ENCODE measurements around the gene CCDC167. TPM values are rescaled to one million over a fixed set of nuclear protein-coding genes. Genes with fewer than 3 reads are reported as not detected.

CCDC167 gene
- total and polyA plus RNA-seq, 10 donors = 11.6 to 64.8 (median 26.3) TPM

DNA sequence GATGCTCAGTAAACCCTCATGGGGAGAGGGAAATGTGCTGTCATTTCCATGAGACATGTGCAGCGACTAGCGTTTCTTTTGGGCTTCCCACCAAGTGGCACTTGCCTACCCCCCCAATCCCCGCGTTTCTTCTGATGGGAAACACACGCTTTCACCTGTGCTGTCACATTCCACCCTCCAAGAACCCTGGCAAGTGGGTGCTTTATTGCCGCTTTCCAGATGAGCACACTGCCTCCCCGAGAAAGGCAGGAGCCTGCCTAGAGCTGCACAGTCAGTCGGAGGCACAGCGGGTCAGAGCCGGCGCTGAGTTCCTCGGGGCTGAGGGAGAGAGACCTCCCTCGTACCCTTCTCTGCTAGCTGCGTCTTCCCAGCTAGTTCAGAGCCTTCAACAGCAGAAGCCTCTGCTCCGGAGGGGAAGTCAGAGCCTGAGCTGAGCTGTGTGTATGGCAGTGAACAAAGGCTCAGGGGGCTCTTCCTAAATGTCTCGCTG lies 12.3 kb upstream of the CCDC167 start:
- intact Hi-C loops (cut with DNase I; ENCODE audit: low total_unique reads) = no loop called here
- Histone ChIP-seq H3K4me1 (peaks cover 14 to 54% (median 33%) of the 10 kb centered on the region in 6 donors), H3K27ac (no peak overlapping the region), H3K4me3 (no peak overlapping the region), H3K9me3 (no peaks in the 10 kb centered on the region), H3K27me3 (replicated peaks in 1 of 7) (peaks cover 0 to 30% (median 3%) of the 10 kb centered on the region in 7 donors), H3K36me3 (no peaks in the 10 kb centered on the region)
- TF ChIP-seq POLR2AphosphoS5 (IDR thresholded peaks at IDR 0.05) = no peak
- TF ChIP-seq POLR2A (IDR thresholded peaks at IDR 0.05) = no peak
- TF ChIP-seq, protein P1, sequence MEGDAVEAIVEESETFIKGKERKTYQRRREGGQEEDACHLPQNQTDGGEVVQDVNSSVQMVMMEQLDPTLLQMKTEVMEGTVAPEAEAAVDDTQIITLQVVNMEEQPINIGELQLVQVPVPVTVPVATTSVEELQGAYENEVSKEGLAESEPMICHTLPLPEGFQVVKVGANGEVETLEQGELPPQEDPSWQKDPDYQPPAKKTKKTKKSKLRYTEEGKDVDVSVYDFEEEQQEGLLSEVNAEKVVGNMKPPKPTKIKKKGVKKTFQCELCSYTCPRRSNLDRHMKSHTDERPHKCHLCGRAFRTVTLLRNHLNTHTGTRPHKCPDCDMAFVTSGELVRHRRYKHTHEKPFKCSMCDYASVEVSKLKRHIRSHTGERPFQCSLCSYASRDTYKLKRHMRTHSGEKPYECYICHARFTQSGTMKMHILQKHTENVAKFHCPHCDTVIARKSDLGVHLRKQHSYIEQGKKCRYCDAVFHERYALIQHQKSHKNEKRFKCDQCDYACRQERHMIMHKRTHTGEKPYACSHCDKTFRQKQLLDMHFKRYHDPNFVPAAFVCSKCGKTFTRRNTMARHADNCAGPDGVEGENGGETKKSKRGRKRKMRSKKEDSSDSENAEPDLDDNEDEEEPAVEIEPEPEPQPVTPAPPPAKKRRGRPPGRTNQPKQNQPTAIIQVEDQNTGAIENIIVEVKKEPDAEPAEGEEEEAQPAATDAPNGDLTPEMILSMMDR (IDR thresholded peaks at IDR 0.05 in 8 of 11, conservative IDR thresholded peaks at IDR 0.05 in 3 of 11) = no peak
- WGBS, 5 donors = 68 to 93% (median 76%) methylated on average over 15 to 16 of the region's 16 CpGs
- no peak for DNase-seq

DNA sequence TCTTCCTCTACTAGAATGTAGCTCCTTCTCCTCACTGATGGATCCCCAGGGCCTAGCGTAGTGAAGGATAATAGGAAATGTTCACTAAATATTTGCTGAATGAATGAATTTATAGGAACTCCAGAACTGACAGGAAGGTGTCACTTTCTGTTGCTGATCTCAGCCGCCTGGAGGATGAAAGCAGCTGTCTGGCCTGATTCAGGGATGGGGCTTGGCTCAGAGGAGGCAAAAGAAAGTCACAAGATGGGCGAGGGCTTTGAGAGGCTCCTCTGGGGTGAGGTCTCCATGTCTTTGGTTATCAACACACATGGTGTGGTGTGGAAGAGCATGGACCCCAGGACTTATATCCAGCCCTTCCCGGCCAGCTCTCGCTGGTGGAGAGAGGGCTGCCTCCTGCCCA lies 11.5 kb upstream of the CCDC167 start:
- H3K27me3 ChIP-seq (replicated peaks in 1 of 7) = peaks cover 0 to 30% (median 3%) of the 10 kb centered on the region in 7 donors
- peaks cover 7 to 47% (median 26%) of the 10 kb centered on the region in 6 donors for H3K4me1 ChIP-seq
- H3K27ac ChIP-seq = no peak overlapping the region
- TF ChIP-seq POLR2AphosphoS5 (IDR thresholded peaks at IDR 0.05) (no peak), POLR2A (IDR thresholded peaks at IDR 0.05) (no peak)
- TF ChIP-seq, protein P1 (IDR thresholded peaks at IDR 0.05 in 8 of 11, conservative IDR thresholded peaks at IDR 0.05 in 3 of 11) = no peak
- WGBS, 5 donors = 76 to 87% (median 83%) methylated on average over 5 of the region's 5 CpGs
- H3K36me3 ChIP-seq = no peaks in the 10 kb centered on the region
- H3K9me3 ChIP-seq = no peaks in the 10 kb centered on the region
- DNase-seq = no peak
- intact Hi-C loops (cut with DNase I; ENCODE audit: low total_unique reads) = no loop called here
- H3K4me3 ChIP-seq = no peak overlapping the region

DNA sequence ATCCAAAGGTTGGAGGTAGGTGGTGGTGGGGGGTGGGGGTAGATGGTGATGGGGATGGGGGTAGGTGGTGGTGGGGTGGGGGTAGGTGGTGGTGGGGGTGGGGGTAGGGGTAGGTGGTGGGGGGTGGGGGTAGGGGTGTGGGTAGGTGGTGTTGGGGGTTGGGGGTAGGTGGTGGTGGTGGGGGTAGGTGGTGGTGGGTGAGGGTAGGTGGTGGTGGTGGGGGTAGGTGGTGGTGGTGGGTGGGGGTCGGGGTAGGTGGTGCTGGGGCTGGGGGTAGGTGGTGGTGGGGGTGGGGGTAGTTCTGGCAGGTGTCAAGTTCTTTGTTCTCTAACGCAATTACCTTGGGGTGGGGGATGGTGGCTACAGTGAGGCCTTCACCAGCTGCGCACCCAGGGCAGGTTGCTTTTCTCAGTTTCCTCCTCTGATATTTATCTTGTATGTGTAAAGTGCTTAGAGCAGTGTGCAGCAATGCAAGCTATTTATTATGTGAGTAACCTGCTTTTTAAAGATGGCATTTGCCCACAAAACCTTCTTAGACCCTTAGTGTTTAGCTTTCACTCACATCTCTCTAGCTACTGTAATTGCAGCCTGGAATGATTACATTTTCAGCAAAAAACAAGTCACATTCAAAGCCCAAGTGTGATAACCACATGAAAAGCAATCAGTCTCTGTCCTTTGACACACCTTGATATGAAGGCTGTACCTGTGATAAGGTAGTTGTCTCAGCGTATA lies 8.2 kb upstream of the CCDC167 start:
- H3K36me3 ChIP-seq = no peaks in the 10 kb centered on the region

DNA sequence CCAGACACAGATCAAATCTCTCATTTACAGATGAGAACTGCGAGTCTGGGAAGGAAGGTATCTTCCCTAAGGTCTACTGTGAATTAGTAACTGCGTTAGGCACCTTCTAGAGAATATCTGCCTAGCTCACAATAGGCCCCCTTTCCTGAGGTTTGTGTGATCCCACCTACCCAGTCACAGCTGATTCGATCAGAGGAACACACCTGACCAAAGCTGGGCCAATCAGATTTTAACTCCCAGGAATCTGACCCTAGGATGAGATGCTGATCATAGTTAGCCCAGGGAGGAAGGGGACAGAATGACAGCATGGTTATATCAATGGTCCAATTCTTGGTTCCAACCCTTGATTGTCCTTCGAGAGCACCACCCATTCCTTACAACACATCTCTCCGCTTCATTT lies 7.4 kb upstream of the CCDC167 start:
- no peak overlapping the region for H3K4me3 ChIP-seq
- no peaks in the 10 kb centered on the region for H3K9me3 ChIP-seq
- no peak overlapping the region for H3K27ac ChIP-seq
- DNase-seq = no peak
- peaks cover 0 to 9% (median 0%) of the 10 kb centered on the region in 7 donors for H3K27me3 ChIP-seq (replicated peaks in 1 of 7)
- intact Hi-C loops (cut with DNase I; ENCODE audit: low total_unique reads) = no loop called here
- H3K36me3 ChIP-seq = no peaks in the 10 kb centered on the region
- peaks cover 18 to 41% (median 22%) of the 10 kb centered on the region in 6 donors for H3K4me1 ChIP-seq
- WGBS, 5 donors = 91 to 97% (median 92%) methylated on average over 5 of the region's 5 CpGs
- TF ChIP-seq, protein P1 (IDR thresholded peaks at IDR 0.05 in 8 of 11, conservative IDR thresholded peaks at IDR 0.05 in 3 of 11) = no peak
- TF ChIP-seq POLR2A (IDR thresholded peaks at IDR 0.05) = no peak
- no peak for TF ChIP-seq POLR2AphosphoS5 (IDR thresholded peaks at IDR 0.05)

More for the DNA sequence above, 8.2 kb upstream of the CCDC167 start:
- DNase-seq = peak; percentile 28
- no peaks in the 10 kb centered on the region for H3K9me3 ChIP-seq
- peaks cover 0 to 17% (median 3%) of the 10 kb centered on the region in 7 donors for H3K27me3 ChIP-seq (replicated peaks in 1 of 7)
- WGBS, 5 donors = 44 to 77% (median 56%) methylated on average over 4 of the region's 4 CpGs
- H3K4me3 ChIP-seq = no peak overlapping the region
- TF ChIP-seq, protein P1 (IDR thresholded peaks at IDR 0.05 in 8 of 11, conservative IDR thresholded peaks at IDR 0.05 in 3 of 11) = no peak
- TF ChIP-seq POLR2AphosphoS5 (IDR thresholded peaks at IDR 0.05) (no peak), POLR2A (IDR thresholded peaks at IDR 0.05) (no peak)
- H3K27ac ChIP-seq = peak overlapping the region in 2 of 8 donors; percentile 20 to 58
- intact Hi-C loops (cut with DNase I; ENCODE audit: low total_unique reads) = no loop called here
- peaks cover 11 to 36% (median 16%) of the 10 kb centered on the region in 6 donors for H3K4me1 ChIP-seq
